ENCODE measurements around the gene HDGF. TPM values are rescaled to one million over a fixed set of nuclear protein-coding genes. Genes with fewer than 3 reads are reported as not detected.
A peak's percentile ranks its signal among the peaks of the same experiment; 100 is the strongest.

HDGF gene
- total RNA-seq (ENCODE audit: low replicate concordance), result 246 and 366 TPM in 2 replicates

DNA sequence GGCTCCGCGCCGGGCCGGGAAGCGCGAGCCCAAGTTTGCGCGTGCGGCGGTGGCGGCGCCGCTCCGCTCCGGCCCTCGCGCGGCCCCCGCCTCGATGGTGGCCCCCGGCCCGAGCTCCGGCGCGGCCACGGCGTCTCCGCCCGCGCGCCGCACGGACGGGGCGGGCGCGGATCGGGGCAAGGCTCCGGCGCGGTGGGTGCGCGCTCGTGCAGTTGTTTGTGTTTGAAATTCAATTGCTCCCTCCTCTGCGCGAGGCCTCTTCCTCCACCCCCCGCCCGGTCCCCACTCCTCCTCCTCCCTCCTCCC, at the start of gene HDGF:
TSS of gene HDGF (minus strand) at position 225 of the 306 bp plus-strand sequence. CDS start 246 bp downstream, outside the sequence.
- H3K36me3 ChIP-seq, result no peaks in the 10 kb centered on the region
- peak within 1 kb of the TSS; percentile 96 for H3K9ac ChIP-seq
- peaks cover 32% of the 10 kb centered on the region for H3K4me1 ChIP-seq
- peak within 1 kb of the TSS; percentile 90 for H3K27ac ChIP-seq
- Mint-ChIP-seq H3K27ac (peak within 1 kb of the TSS; percentile 99), H3K27me3 (ENCODE audit: insufficient read depth, low read depth) (peaks cover 2% of the 10 kb centered on the region), H3K9me3 (no peaks in the 10 kb centered on the region), H3K4me1 (peaks cover 52% of the 10 kb centered on the region), H3K4me3 (peak within 1 kb of the TSS; percentile 100), H3K36me3 (peaks cover 3% of the 10 kb centered on the region)
- H3K9me3 ChIP-seq (ENCODE audit: low read depth), result no peaks in the 10 kb centered on the region
- peak within 1 kb of the TSS; percentile 95 for H2AFZ ChIP-seq (replicated peaks)
- TF ChIP-seq, protein P1, sequence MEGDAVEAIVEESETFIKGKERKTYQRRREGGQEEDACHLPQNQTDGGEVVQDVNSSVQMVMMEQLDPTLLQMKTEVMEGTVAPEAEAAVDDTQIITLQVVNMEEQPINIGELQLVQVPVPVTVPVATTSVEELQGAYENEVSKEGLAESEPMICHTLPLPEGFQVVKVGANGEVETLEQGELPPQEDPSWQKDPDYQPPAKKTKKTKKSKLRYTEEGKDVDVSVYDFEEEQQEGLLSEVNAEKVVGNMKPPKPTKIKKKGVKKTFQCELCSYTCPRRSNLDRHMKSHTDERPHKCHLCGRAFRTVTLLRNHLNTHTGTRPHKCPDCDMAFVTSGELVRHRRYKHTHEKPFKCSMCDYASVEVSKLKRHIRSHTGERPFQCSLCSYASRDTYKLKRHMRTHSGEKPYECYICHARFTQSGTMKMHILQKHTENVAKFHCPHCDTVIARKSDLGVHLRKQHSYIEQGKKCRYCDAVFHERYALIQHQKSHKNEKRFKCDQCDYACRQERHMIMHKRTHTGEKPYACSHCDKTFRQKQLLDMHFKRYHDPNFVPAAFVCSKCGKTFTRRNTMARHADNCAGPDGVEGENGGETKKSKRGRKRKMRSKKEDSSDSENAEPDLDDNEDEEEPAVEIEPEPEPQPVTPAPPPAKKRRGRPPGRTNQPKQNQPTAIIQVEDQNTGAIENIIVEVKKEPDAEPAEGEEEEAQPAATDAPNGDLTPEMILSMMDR (IDR thresholded peaks at IDR 0.05), result no peak
- TF ChIP-seq EZH2phosphoT487 (IDR thresholded peaks at IDR 0.05) (no peak), EZH2 (IDR thresholded peaks at IDR 0.05) (no peak)
- H3K27me3 ChIP-seq, result no peaks in the 10 kb centered on the region
- H4K20me1 ChIP-seq (ENCODE audit: low read depth), result peaks cover 14% of the 10 kb centered on the region
- peak within 1 kb of the TSS; percentile 100 for H3K4me2 ChIP-seq
- no peak for DNase-seq (ENCODE audit: low spot score)
- H3F3A ChIP-seq (ENCODE audit: low read depth), result peaks cover 47% of the 10 kb centered on the region
- peak within 1 kb of the TSS; percentile 100 for H3K4me3 ChIP-seq
- peaks cover 84% of the 10 kb centered on the region for H3K79me2 ChIP-seq (ENCODE audit: low read depth)

DNA sequence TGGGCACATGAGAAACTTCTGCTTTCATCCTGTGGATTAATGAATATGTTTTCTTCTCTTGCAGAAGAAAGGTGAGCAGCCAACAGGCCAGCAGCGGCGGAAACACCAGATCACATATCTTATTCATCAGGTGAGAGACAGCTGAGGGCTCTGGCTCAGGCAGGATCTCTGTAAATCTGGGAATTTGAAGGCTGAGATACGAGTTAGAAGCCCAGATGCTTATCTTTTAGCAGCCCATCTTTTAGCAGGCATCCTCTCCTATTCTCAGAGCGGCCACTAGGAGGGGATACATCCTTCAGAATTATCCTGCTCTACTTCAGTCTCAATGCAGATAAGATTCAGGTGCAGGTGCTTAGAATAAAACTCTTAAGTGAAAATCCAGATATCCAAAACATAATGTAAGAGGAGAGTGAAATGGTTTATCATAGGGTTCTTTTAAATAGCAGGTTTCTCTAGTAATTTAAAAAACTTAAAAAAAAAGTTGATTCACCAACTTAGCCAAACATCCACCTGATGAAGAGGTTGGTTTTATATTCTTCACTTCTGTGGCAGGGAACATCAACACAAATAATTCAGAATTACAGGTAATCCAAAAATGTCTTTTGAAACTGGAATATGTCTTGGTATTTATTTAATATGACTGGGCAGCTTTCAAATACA, 45.9 kb upstream of the HDGF start:
- H3K4me3 ChIP-seq, result no peak overlapping the region
- H3K79me2 ChIP-seq (ENCODE audit: low read depth), result no peaks in the 10 kb centered on the region
- TF ChIP-seq EZH2phosphoT487 (IDR thresholded peaks at IDR 0.05), result no peak
- TF ChIP-seq, protein P1 (IDR thresholded peaks at IDR 0.05), result peak; percentile 96
- H3F3A ChIP-seq (ENCODE audit: low read depth), result peaks cover 17% of the 10 kb centered on the region
- no peak overlapping the region for H3K4me2 ChIP-seq
- H3K27me3 Mint-ChIP-seq (ENCODE audit: insufficient read depth, low read depth), result no peaks in the 10 kb centered on the region
- H3K4me3 Mint-ChIP-seq, result no peak overlapping the region
- H3K9ac ChIP-seq, result no peak overlapping the region
- peak; percentile 70 for DNase-seq (ENCODE audit: low spot score)
- H3K9me3 ChIP-seq (ENCODE audit: low read depth), result no peaks in the 10 kb centered on the region
- no peak overlapping the region for H3K27ac Mint-ChIP-seq
- H3K27me3 ChIP-seq, result no peaks in the 10 kb centered on the region
- H3K9me3 Mint-ChIP-seq, result no peaks in the 10 kb centered on the region
- H3K4me1 Mint-ChIP-seq, result peaks cover 6% of the 10 kb centered on the region
- peaks cover 31% of the 10 kb centered on the region for H3K36me3 Mint-ChIP-seq
- H3K27ac ChIP-seq, result no peak overlapping the region
- H3K36me3 ChIP-seq, result peaks cover 19% of the 10 kb centered on the region
- H2AFZ ChIP-seq (replicated peaks), result no peak overlapping the region
- no peaks in the 10 kb centered on the region for H3K4me1 ChIP-seq
- peaks cover 8% of the 10 kb centered on the region for H4K20me1 ChIP-seq (ENCODE audit: low read depth)

DNA sequence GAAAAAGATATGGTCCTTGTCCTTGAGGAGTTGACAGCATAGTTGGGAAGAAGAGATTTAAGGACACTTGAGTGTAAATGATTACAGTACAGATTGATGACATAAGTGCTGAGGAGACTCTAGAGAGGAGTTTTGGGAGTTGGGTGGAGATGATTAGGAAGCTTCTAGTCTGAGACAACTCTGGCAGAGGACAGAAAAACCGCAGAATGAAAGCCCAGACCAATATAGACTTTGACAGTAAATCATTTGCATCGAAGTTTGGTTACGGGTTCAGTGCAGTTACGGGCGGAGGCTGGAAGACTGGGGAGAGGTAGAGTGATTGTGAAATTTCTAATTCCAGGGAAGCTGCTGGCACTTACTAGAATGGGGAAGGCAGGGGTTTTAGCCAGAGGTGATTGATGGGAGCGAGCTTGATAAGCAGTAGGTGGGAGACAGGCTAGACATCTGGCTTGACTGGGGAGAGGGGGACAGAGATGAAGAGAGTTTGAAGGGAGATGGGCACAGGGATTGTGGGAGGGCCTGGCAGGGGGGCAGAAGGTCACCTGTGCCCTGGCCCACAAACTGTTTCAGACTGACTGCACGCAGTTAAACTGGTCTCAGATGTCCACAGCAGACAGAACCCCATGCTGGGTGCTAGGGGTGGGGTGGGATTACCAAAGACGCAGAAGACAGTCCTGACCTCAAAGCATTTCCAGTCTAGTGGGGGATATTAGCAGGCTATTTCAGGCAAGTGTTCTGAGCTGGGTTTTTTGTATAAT, 45.0 kb upstream of the HDGF start:
- no peaks in the 10 kb centered on the region for H3K27me3 Mint-ChIP-seq (ENCODE audit: insufficient read depth, low read depth)
- peaks cover 17% of the 10 kb centered on the region for H3F3A ChIP-seq (ENCODE audit: low read depth)
- no peak overlapping the region for H2AFZ ChIP-seq (replicated peaks)
- H3K27me3 ChIP-seq, result no peaks in the 10 kb centered on the region
- no peak overlapping the region for H3K9ac ChIP-seq
- TF ChIP-seq, protein P1 (IDR thresholded peaks at IDR 0.05), result no peak
- TF ChIP-seq EZH2phosphoT487 (IDR thresholded peaks at IDR 0.05) (no peak), EZH2 (IDR thresholded peaks at IDR 0.05) (no peak)
- H4K20me1 ChIP-seq (ENCODE audit: low read depth), result peaks cover 8% of the 10 kb centered on the region
- H3K79me2 ChIP-seq (ENCODE audit: low read depth), result no peaks in the 10 kb centered on the region
- no peaks in the 10 kb centered on the region for H3K9me3 Mint-ChIP-seq
- H3K27ac Mint-ChIP-seq, result no peak overlapping the region
- H3K36me3 Mint-ChIP-seq, result peaks cover 33% of the 10 kb centered on the region
- H3K4me3 Mint-ChIP-seq, result no peak overlapping the region
- no peak overlapping the region for H3K27ac ChIP-seq
- peaks cover 2% of the 10 kb centered on the region for H3K4me1 Mint-ChIP-seq
- H3K4me1 ChIP-seq, result no peaks in the 10 kb centered on the region
- no peak overlapping the region for H3K4me2 ChIP-seq
- H3K4me3 ChIP-seq, result no peak overlapping the region
- peaks cover 19% of the 10 kb centered on the region for H3K36me3 ChIP-seq
- H3K9me3 ChIP-seq (ENCODE audit: low read depth), result no peaks in the 10 kb centered on the region
- DNase-seq (ENCODE audit: low spot score), result no peak
